PFSK-1 (cell line): Measurements from ENCODE around the gene AIMP1.

Experiments used
- FOXP2 ChIP-seq: optimal IDR thresholded peaks from 2 replicates; pipeline ENCODE3; 2011; ENCODE audit warnings: borderline replicate concordance, control low read depth, inconsistent platforms; ENCODE audit not compliant: insufficient read depth; ENCODE audit errors: extremely low read length, extremely low read depth
- POLR2AphosphoS5 ChIP-seq: IDR thresholded peaks from 2 replicates; pipeline ENCODE4 v1.6.1; 2012; ENCODE audit warnings: low read depth, mild to moderate bottlenecking, control low read depth, low read length, moderate library complexity
- REST ChIP-seq, 2 experiments: IDR thresholded peaks; 2 replicates each; pipeline versions ENCODE4 v1.6.1 to v1.8.0; 2011 to 2012; ENCODE audit warnings: low read depth in 2 of 2, low read length in 2 of 2, control low read depth in 1 of 2, inconsistent platforms in 1 of 2, mild to moderate bottlenecking in 1 of 2, moderate library complexity in 1 of 2; ENCODE audit not compliant: insufficient read depth in 1 of 2
- SIN3A ChIP-seq: IDR thresholded peaks from 2 replicates; pipeline ENCODE4 v1.6.1; 2012; ENCODE audit warnings: mild to moderate bottlenecking, low read length, moderate library complexity, borderline replicate concordance; ENCODE audit not compliant: insufficient read depth
- TAF1 ChIP-seq: IDR thresholded peaks from 2 replicates; pipeline ENCODE4 v1.6.1; 2012; ENCODE audit warnings: low read length, control low read depth, borderline replicate concordance; ENCODE audit not compliant: insufficient read depth

AIMP1 gene

GRCh38 chr4:106273831-106274230, 42.5 kb upstream of the AIMP1 start:
- TF ChIP-seq TAF1 (no peak), SIN3A (no peak), POLR2AphosphoS5 (no peak), REST (IDR thresholded peaks at IDR 0.05; ENCODE audit: insufficient read depth in 1 of 2, low read depth in 2 of 2, low read length in 2 of 2) (no peak), FOXP2 (no peak)

- TF ChIP-seq REST (IDR thresholded peaks at IDR 0.05; ENCODE audit: insufficient read depth in 1 of 2, low read depth in 2 of 2, low read length in 2 of 2) (no peak), POLR2AphosphoS5 (no peak), FOXP2 (no peak), TAF1 (no peak), SIN3A (no peak)
These were observed 39.1 kb upstream of the AIMP1 start for GRCh38 chr4:106277140-106277675.

DNA sequence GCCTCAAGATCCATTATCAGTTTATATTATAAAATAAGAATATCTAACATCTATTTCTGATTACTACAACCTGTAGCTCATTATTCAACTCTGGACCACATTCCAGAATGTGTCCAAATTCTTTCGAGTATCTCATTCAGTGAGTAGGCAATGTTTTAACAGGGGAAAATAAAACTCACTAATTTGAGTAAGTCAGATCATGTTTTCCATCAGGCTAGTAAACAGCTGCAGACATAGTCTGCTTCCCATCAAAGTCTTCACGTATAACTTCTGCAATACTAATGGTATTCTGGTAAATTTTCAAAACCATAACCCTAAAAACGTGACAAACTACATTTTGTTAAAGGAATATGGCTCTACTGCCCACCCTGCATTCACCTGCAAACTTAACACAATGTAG, 32.1 kb upstream of the AIMP1 start:
- no peak for TF ChIP-seq SIN3A
- no peak for TF ChIP-seq FOXP2
- TF ChIP-seq TAF1: no peak
- TF ChIP-seq REST (IDR thresholded peaks at IDR 0.05; ENCODE audit: insufficient read depth in 1 of 2, low read depth in 2 of 2, low read length in 2 of 2): no peak
- no peak for TF ChIP-seq POLR2AphosphoS5

DNA sequence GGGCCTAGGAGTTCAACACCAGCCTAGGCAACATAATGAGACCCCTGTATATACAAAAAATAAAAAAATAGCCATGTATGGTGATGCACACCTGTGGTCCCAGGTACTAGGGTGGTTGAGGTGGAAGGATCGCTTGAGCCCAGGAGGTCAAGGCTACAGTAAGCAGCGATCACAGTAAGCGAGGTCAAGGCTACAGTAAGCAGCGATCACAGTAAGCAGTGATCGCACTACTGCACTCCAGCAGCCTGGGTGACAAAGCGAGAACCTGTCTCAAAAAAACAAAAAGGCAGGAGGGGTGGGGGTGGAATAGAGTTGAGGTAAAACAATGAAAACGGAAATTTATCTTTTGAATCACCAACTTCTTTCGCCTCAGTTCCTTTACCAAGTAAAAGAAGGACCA, 29.7 kb upstream of the AIMP1 start:
- no peak for TF ChIP-seq FOXP2
- no peak for TF ChIP-seq POLR2AphosphoS5
- TF ChIP-seq REST (IDR thresholded peaks at IDR 0.05; ENCODE audit: insufficient read depth in 1 of 2, low read depth in 2 of 2, low read length in 2 of 2): no peak
- TF ChIP-seq TAF1: no peak
- TF ChIP-seq SIN3A: no peak

DNA sequence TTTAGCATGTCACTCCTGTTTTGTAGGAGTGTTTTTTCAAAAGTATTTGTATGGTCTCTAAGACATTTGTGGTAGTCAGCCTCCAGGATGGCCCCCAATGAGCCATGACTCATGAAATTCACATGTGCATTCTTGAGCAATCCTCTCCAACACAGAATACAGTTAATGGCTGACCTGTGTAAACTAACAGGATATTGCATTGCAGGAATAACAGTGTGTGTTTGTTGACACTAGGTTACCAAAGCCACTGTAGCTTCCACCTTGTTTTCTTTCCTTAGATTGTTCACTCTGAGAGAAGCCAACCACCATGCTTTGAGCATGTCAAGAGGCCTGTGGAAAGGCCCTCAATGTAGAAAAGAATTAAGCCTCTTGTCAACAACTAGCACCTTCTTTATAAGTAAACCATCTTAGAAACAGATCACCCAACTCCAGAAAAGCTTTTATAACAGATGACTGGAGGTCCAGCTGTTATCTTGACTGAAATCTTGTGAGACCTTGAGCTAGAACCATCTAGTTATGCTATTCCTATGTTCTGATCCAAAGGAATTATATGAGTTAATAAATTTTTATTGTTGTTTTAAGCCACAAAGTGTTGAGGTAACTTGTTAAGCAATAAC, 28.9 kb upstream of the AIMP1 start:
- TF ChIP-seq REST (IDR thresholded peaks at IDR 0.05; ENCODE audit: insufficient read depth in 1 of 2, low read depth in 2 of 2, low read length in 2 of 2) (no peak), POLR2AphosphoS5 (no peak)
